ENCODE measurements around the gene AFAP1L2.

Gene AFAP1L2

GRCh38 chr10:114307731-114308130, 96.6 kb downstream of the AFAP1L2 start:
- DNase-seq (ENCODE audit: low spot score): peak; percentile 63
- no peak for TF ChIP-seq CTCF (IDR thresholded peaks at IDR 0.05)
- Histone ChIP-seq H3K4me3 (no peak overlapping the region), H3K27ac (no peak overlapping the region)

GRCh38 chr10:114306116-114306973, 98.0 kb downstream of the AFAP1L2 start:
- H3K4me3 ChIP-seq: no peak overlapping the region
- H3K27ac ChIP-seq: peak overlapping the region in 1 of 2 donors; percentile 26
- no peak for TF ChIP-seq CTCF (IDR thresholded peaks at IDR 0.05)
- DNase-seq (ENCODE audit: low spot score): peak; percentile 72

- Histone ChIP-seq H3K27ac (no peak overlapping the region), H3K4me3 (no peak overlapping the region)
- peak; percentile 70 for DNase-seq (ENCODE audit: low spot score)
- TF ChIP-seq CTCF (IDR thresholded peaks at IDR 0.05): no peak
Measured at GRCh38 chr10:114305521-114305925, 98.8 kb downstream of the AFAP1L2 start.

DNA sequence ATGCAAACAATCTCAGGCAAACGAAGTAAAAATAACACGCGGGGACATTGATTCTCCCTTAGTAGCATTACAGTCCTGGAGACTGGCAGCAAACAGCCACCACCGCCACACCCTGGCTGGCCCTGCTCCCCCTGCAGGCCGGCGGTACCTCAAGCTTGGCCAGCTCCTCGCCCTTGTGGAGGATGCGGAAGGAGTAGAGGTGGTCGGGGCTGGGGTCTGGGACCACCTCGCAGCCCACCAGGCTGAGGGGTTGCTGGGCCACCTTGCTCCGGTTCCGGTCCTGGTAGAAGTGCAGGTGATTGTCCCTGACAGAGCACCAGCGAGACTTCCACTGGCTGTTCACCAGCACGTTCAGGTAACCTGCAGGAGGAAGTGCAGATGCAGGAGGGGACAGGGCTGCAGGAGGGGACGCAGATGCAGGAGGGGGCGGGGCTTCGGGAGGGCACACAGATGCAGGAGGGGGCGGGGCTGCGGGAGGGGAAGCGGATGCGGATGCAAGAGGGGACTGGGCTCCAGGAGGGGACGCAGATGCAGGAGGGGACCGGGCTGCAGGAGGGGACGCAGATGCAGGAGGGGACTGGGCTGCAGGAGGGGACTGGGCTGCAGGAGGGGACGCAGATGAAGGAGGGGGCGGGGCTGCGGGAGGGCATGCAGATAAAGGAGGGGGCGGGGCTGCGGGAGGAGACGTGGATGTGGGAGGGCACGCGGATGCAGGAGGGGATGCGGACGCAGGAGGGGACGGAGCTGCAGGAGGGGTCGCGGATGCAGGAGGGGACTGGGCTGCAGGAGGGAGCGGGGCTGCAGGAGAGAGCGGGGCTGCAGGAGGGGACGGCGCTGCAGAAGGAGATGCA, 99.5 kb downstream of the AFAP1L2 start:
- peak; percentile 77 for DNase-seq (ENCODE audit: low spot score)
- peak; percentile 27 for TF ChIP-seq CTCF (IDR thresholded peaks at IDR 0.05)
- Histone ChIP-seq H3K27ac (peak overlapping the region; percentile 51 to 76), H3K4me3 (peak overlapping the region; percentile 66)

GRCh38 chr10:114304017-114304570, 100.2 kb downstream of the AFAP1L2 start:
- peak overlapping the region; percentile 51 to 76 for H3K27ac ChIP-seq
- peak overlapping the region; percentile 66 for H3K4me3 ChIP-seq
- DNase-seq (ENCODE audit: low spot score): peak; percentile 89
- peak; percentile 69 for TF ChIP-seq CTCF (IDR thresholded peaks at IDR 0.05)

DNA sequence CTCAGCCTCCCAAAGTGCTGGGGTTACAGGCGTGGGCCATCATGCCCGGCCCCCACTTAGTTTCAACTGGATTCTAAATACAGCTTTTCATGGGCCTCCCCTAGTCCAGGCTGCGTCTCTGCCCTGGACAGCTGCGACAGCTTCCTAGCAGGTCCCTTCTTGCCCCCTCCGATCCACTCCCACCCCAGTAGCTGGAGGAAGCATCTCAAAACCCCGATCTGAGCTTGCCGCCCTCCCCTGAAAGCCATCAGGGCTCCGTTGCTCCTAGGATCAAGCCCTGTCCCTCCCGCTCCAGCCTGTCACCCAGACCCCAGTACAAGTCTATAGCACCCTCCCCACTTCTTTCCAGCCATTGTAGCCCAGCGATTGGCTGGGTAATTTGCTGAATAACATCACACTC, 100.7 kb downstream of the AFAP1L2 start:
- Histone ChIP-seq H3K4me3 (peak overlapping the region; percentile 66), H3K27ac (peak overlapping the region; percentile 51 to 76)
- DNase-seq (ENCODE audit: low spot score): no peak
- no peak for TF ChIP-seq CTCF (IDR thresholded peaks at IDR 0.05)
